H1 (cell line): ENCODE measurements around the gene FLNC. TPM values are rescaled to one million over a fixed set of nuclear protein-coding genes. Genes with fewer than 3 reads are reported as not detected.

Experiments used
- CTCF ChIA-PET: fragments of 300-600 bp; sonication (Branson Sonifier 250); formaldehyde crosslinking; loops from one replicate; lab custom pipeline; 2021; ENCODE audit not compliant: partially characterized antibody; lab: Charles Lee
- POLR2A ChIA-PET: fragments of 300-600 bp; sonication (Branson Sonifier 250); formaldehyde crosslinking; loops from one replicate; lab custom pipeline; 2021; ENCODE audit warnings: inconsistent platforms; ENCODE audit not compliant: partially characterized antibody; lab: Charles Lee
- DNase-seq, 2 experiments: peaks; one replicate each; pipeline versions ENCODE4 v3.0.0 to v3.0.0-alpha.2; 2010 to 2022; ENCODE audit warnings: low spot score in 2 of 2, low read depth in 1 of 2, mixed read lengths in 1 of 2
- FAIRE-seq: peaks from 2 replicates; lab custom pipeline; 2011; peaks lifted over from hg19 to GRCh38; lab: Jason Lieb, UNC
- H2AFZ ChIP-seq: 2 replicates; pipeline ENCODE4 v1.8.1; 2012; ENCODE audit warnings: low read length, inconsistent platforms
- H2AK5ac ChIP-seq: 2 replicates; pipeline ENCODE4 v1.6.1; 2013; ENCODE audit warnings: low read depth, low read length
- H2BK120ac ChIP-seq: replicated peaks from 2 replicates; pipeline ENCODE3; 2013; ENCODE audit warnings: low read depth, low read length, inconsistent platforms
- H2BK12ac ChIP-seq: 2 replicates; pipeline ENCODE4 v1.6.1; 2013; ENCODE audit warnings: low read depth, low read length
- H2BK15ac ChIP-seq: 2 replicates; pipeline ENCODE4 v1.6.1; 2013; ENCODE audit warnings: low read length
- H2BK20ac ChIP-seq: 2 replicates; pipeline ENCODE4 v1.6.1; 2013; ENCODE audit warnings: low read length
- H2BK5ac ChIP-seq: 2 replicates; pipeline ENCODE4 v1.6.1; 2013; ENCODE audit warnings: low read depth, low read length
- H3K14ac ChIP-seq: 2 replicates; pipeline ENCODE4 v1.6.1; 2013; ENCODE audit warnings: inconsistent platforms; ENCODE audit not compliant: insufficient read length
- H3K18ac ChIP-seq: 2 replicates; pipeline ENCODE4 v1.6.1; 2013; ENCODE audit warnings: low read length; ENCODE audit errors: extremely low read depth
- H3K23ac ChIP-seq: 2 replicates; pipeline ENCODE4 v1.6.1; 2013; ENCODE audit warnings: inconsistent platforms; ENCODE audit not compliant: insufficient read length
- H3K23me2 ChIP-seq: 2 replicates; pipeline ENCODE4 v1.6.1; 2013; ENCODE audit warnings: low read depth, low read length
- H3K27ac ChIP-seq: 2 replicates; pipeline ENCODE4 v1.6.1; 2011; ENCODE audit warnings: low read depth, low read length, inconsistent platforms
- H3K27me3 ChIP-seq, 4 experiments: replicated peaks in 1 of 4; 1 replicate in 1 of 4; 2 replicates in 3 of 4; pipeline versions ENCODE4 v1.6.1 to v1.8.1; 2011 to 2013; ENCODE audit warnings: low read length in 3 of 4, mild to moderate bottlenecking in 3 of 4, inconsistent platforms in 2 of 4, mixed read lengths in 2 of 4, moderate library complexity in 1 of 4; ENCODE audit not compliant: control insufficient read depth in 3 of 4, insufficient read depth in 3 of 4; ENCODE audit errors: extremely low read depth in 1 of 4
- H3K36me3 ChIP-seq, 4 experiments: 2 replicates each; pipeline versions ENCODE4 v1.6.1 to v1.8.1; 2011 to 2013; ENCODE audit warnings: mild to moderate bottlenecking in 4 of 4, low read length in 3 of 4, moderate library complexity in 2 of 4, control low read depth in 1 of 4, inconsistent platforms in 1 of 4; ENCODE audit not compliant: insufficient read depth in 4 of 4, control insufficient read depth in 2 of 4
- H3K4ac ChIP-seq: replicated peaks from 2 replicates; pipeline ENCODE3; 2013; ENCODE audit warnings: low read length, low read depth, mixed read lengths, inconsistent platforms; ENCODE audit not compliant: insufficient read length
- H3K4me1 ChIP-seq, 4 experiments: replicated peaks in 1 of 4; 1 replicate in 1 of 4; 2 replicates in 3 of 4; pipeline versions ENCODE4 v1.6.1 to v1.8.1; 2011 to 2013; ENCODE audit warnings: low read length in 3 of 4, inconsistent platforms in 2 of 4, mixed read lengths in 1 of 4; ENCODE audit not compliant: insufficient read depth in 4 of 4, control insufficient read depth in 3 of 4
- H3K4me2 ChIP-seq, 2 experiments: 2 replicates each; pipeline versions ENCODE4 v1.6.1 to v1.8.1; 2011 to 2013; ENCODE audit warnings: low read depth in 2 of 2, low read length in 2 of 2, control low read depth in 1 of 2, inconsistent platforms in 1 of 2, mild to moderate bottlenecking in 1 of 2; ENCODE audit not compliant: insufficient read depth in 1 of 2
- H3K4me3 ChIP-seq, 4 experiments: fragments of 200-600, 300-600 bp in 1 of 4; sonication (generic), shearing (Covaris generic), sonication (Bioruptor Twin) in 1 of 4; 2 replicates each; pipeline versions ENCODE4 v1.5.1 to v1.8.1; 2011 to 2016; ENCODE audit warnings: low read length in 4 of 4, low read depth in 3 of 4, control low read depth in 2 of 4, inconsistent platforms in 2 of 4, mild to moderate bottlenecking in 2 of 4, mixed read lengths in 1 of 4, moderate library complexity in 1 of 4; ENCODE audit not compliant: insufficient read depth in 2 of 4; ENCODE audit errors: extremely low read depth in 1 of 4
- H3K56ac ChIP-seq: replicated peaks from 2 replicates; pipeline ENCODE3; 2013; ENCODE audit warnings: low read depth, mild to moderate bottlenecking, mixed read lengths, low read length, inconsistent platforms; ENCODE audit not compliant: insufficient read length
- H3K79me1 ChIP-seq: 2 replicates; pipeline ENCODE4 v1.6.1; 2013; ENCODE audit warnings: low read depth, low read length, control low read depth
- H3K79me2 ChIP-seq, 2 experiments: 2 replicates each; pipeline versions ENCODE4 v1.6.1 to v1.8.1; 2012 to 2013; ENCODE audit warnings: low read length in 2 of 2, mild to moderate bottlenecking in 2 of 2, inconsistent platforms in 1 of 2; ENCODE audit not compliant: insufficient read depth in 2 of 2, control insufficient read depth in 1 of 2
- H3K9ac ChIP-seq, 4 experiments: replicated peaks in 1 of 4; 1 replicate in 1 of 4; 2 replicates in 3 of 4; pipeline versions ENCODE4 v1.6.1 to v1.8.1; 2011 to 2013; ENCODE audit warnings: low read depth in 3 of 4, low read length in 3 of 4, control low read depth in 2 of 4, mild to moderate bottlenecking in 2 of 4, moderate library complexity in 2 of 4, inconsistent platforms in 1 of 4; ENCODE audit errors: extremely low read depth in 1 of 4
- H3K9me3 ChIP-seq, 2 experiments: 2 replicates each; pipeline versions ENCODE4 v1.6.1 to v1.8.1; 2012 to 2013; ENCODE audit warnings: mild to moderate bottlenecking in 2 of 2, moderate library complexity in 2 of 2, control low read depth in 1 of 2, inconsistent platforms in 1 of 2, low read depth in 1 of 2, low read length in 1 of 2, mixed read lengths in 1 of 2; ENCODE audit not compliant: insufficient read depth in 2 of 2
- H4K20me1 ChIP-seq, 2 experiments: replicated peaks in 1 of 2; 2 replicates each; pipeline versions ENCODE3 to v1.8.1; 2011 to 2013; ENCODE audit warnings: inconsistent platforms in 2 of 2, low read length in 2 of 2, mild to moderate bottlenecking in 1 of 2; ENCODE audit not compliant: insufficient read depth in 2 of 2, control insufficient read depth in 1 of 2
- H4K5ac ChIP-seq: 2 replicates; pipeline ENCODE4 v1.6.1; 2013; ENCODE audit warnings: low read length, low read depth, mixed read lengths, inconsistent platforms; ENCODE audit not compliant: insufficient read length
- H4K8ac ChIP-seq: 2 replicates; pipeline ENCODE4 v1.8.0; 2013; ENCODE audit warnings: mild to moderate bottlenecking, moderate library complexity, low read length, inconsistent platforms; ENCODE audit not compliant: insufficient read depth; ENCODE audit errors: extremely low read depth
- H4K91ac ChIP-seq: replicated peaks from 2 replicates; pipeline ENCODE3; 2013; ENCODE audit warnings: low read length, mixed read lengths, inconsistent platforms; ENCODE audit not compliant: insufficient read length
- FOSL1 ChIP-seq: IDR thresholded peaks from 2 replicates; pipeline ENCODE4 v1.6.1; 2011; ENCODE audit warnings: mild to moderate bottlenecking, low read depth, low read length, moderate library complexity; ENCODE audit not compliant: insufficient read depth
- ZNF274 ChIP-seq: IDR thresholded peaks from 2 replicates; pipeline ENCODE4 v1.7.0; 2012; ENCODE audit warnings: low read length, borderline replicate concordance; ENCODE audit errors: extremely low read depth
- WGBS, 2 experiments: shearing (Covaris generic) in 1 of 2; methylation state at CpG; one replicate each; pipeline versions ENCODE4 v1.1.6 to v1.1.7; 2013 to 2015; ENCODE audit warnings: low lambda C conversion rate in 2 of 2, mixed read lengths in 2 of 2, inconsistent platforms in 1 of 2, low coverage in 1 of 2, missing lambda C conversion rate in 1 of 2; ENCODE audit not compliant: insufficient replicate concordance in 2 of 2, insufficient coverage in 1 of 2, insufficient read length in 1 of 2; ENCODE audit errors: extremely low coverage in 1 of 2, missing lambda C conversion rate in 1 of 2; 5-methylcytosine and 5-hydroxymethylcytosine counted together
- polyA plus RNA-seq, 7 experiments: library from polyadenylated mRNA; depleted of rRNA in 3 of 7; stranded (reverse) in 5 of 7; unstranded in 2 of 7; fragments of >200 nt in 5 of 7; fragments of 200-250 nt in 2 of 7; gene quantifications; 1 replicate in 5 of 7; 2 replicates in 1 of 7; 4 replicates in 1 of 7; pipeline versions ENCODE4 v1.2.1 to v1.2.3, GENCODE V29; 2011 to 2013; ENCODE audit warnings: missing spikeins in 2 of 7, mixed read lengths in 2 of 7
- total RNA-seq: library from RNA; stranded (reverse); fragmentation: NEBNext Ultra II Directional; extraction: Animal tissue kit (Norgen Biotek cat#: 25700); gene quantifications from 2 replicates; pipeline ENCODE4 v1.2.1, GENCODE V29; 2021

Gene FLNC
- total and polyA plus RNA-seq, 2 of the 8 experiments (the other 6 are each of a cell fraction or from before 2014, with no cell fraction given) = 1.9 to 10.7 TPM

DNA sequence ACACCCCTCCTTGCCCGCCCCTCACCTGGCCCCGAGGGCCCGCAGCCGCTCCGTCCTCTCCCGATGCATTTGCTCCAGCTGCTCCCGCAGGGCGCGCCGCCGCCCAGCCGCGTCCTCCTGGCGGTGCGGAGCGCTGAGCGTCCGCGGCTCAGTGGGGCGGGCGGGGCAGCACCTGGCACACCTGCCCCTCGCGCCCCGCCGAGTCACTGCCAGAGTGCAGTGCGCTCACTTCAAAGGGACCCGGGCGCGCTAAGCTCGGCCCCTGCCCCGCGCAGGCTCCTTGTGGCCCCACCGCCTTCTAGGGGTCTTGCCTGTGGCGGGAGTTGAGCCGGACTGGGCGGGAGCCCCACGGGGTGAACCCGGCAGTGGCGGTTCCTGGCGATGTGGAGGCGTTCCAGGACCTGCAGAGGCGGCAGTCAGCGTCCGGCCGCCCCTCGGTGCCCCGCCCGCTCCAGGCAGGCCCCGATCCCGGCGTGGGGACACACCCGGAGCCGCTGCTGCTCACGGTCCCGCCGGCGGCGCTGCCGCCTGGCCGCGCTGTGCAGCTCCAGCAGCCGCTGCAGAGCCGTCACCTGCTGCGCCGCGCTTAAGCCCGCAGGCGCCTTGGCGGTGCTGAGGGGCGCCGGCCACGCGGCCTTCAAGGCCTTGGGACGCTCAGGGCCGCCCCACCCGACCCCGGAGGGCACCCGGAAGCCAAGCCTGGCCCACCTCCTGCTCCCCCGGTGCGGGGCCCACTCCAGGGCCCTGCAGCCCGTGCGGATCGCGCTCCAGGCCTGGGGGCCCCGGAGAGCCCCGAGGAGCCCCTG is 39.1 kb downstream of the FLNC start:
- FAIRE-seq (no peak), DNase-seq (peak in 1 of 2 experiments; percentile 81)
- Histone ChIP-seq H3K4me1 (peaks cover 0 to 18% (median 12%) of the 10 kb centered on the region in 4 experiments; a peak in 6 of 7 replicates), H3K27me3 (peaks cover 5 to 42% (median 36%) of the 10 kb centered on the region in 4 experiments), H2AK5ac (no peak overlapping the region), H2BK20ac (no peak overlapping the region), H2BK120ac (no peak overlapping the region), H3K14ac (no peak overlapping the region), H3K4ac (no peak overlapping the region), H3K23ac (no peak overlapping the region), H3K23me2 (peaks cover 10% of the 10 kb centered on the region), H3K79me1 (no peaks in the 10 kb centered on the region; the same call in 1 of the 2 replicates), H4K8ac (peak overlapping the region; percentile 73), H3K4me3 (peak overlapping the region; percentile 49 to 73 (median 57)), H2AFZ (no peak overlapping the region), H2BK12ac (no peak overlapping the region), H3K4me2 (peak overlapping the region; percentile 82 to 87), H3K79me2 (no peaks in the 10 kb centered on the region), H4K20me1 (peaks cover 3 to 18% of the 10 kb centered on the region in 2 experiments), H3K27ac (no peak overlapping the region), H3K18ac (peak overlapping the region; percentile 78), H4K5ac (no peak overlapping the region), H2BK5ac (no peak overlapping the region), H3K9ac (peak overlapping the region in 2 of 4 experiments; percentile 13 to 25; a peak in 1 of 7 replicates), H4K91ac (no peak overlapping the region), H3K9me3 (no peaks in the 10 kb centered on the region), H3K56ac (no peak overlapping the region), H3K36me3 (no peaks in the 10 kb centered on the region), H2BK15ac (peak overlapping the region; percentile 61; the same call in 1 of the 2 replicates)
- POLR2A ChIA-PET = interaction anchor here (0.8 to 4.5 kb wide), 11 partner anchors 9 to 42 kb away, joined by 3 to 27 read pairs (median 4); partner anchors contain the start of gene KCP
- CTCF ChIA-PET = interaction anchor here (0.6 to 8.2 kb wide), 10 partner anchors 8 to 408 kb away, joined by 3 to 81 read pairs (median 4); no protein-coding TSS in a partner anchor
- 3% methylated on average over 65 of the region's 86 CpGs; no CpG with 5 or more reads in 1 of the 2 experiments for WGBS, 2 experiments
- TF ChIP-seq FOSL1 (no peak), ZNF274 (no peak)
